HG03469 (cell line): Measurements from ENCODE around the gene MCTP2.

Source experiments
- ATAC-seq: cut with Tn5 transposase; IDR thresholded peaks from one replicate; pipeline ENCODE4 v1.9.1; 2021; ENCODE audit warnings: mild to moderate bottlenecking, moderate library complexity, moderate number of reproducible peaks; ENCODE audit not compliant: unreplicated experiment

MCTP2 gene

GRCh38 chr15:94336817-94337467 lies 105.6 kb downstream of the MCTP2 start:
- no peak for ATAC-seq

- no peak for ATAC-seq
Observed at GRCh38 chr15:94338243-94338846, 107.0 kb downstream of the MCTP2 start.

- no peak for ATAC-seq
Observed at GRCh38 chr15:94346282-94346681, 114.9 kb downstream of the MCTP2 start.

GRCh38 chr15:94348084-94348483 lies 116.7 kb downstream of the MCTP2 start:
- ATAC-seq, result no peak

- ATAC-seq, result no peak
Observed at GRCh38 chr15:94351031-94351535, 119.7 kb downstream of the MCTP2 start.

GRCh38 chr15:94352636-94353487 lies 121.5 kb downstream of the MCTP2 start:
- no peak for ATAC-seq

- no peak for ATAC-seq
Observed at GRCh38 chr15:94353488-94353820, 122.1 kb downstream of the MCTP2 start.

GRCh38 chr15:94354655-94355054 lies 123.3 kb downstream of the MCTP2 start:
- ATAC-seq, result no peak

GRCh38 chr15:94359716-94360115 lies 128.4 kb downstream of the MCTP2 start:
- ATAC-seq, result no peak

- no peak for ATAC-seq
Observed at GRCh38 chr15:94360251-94360685, 128.9 kb downstream of the MCTP2 start.

- ATAC-seq, result no peak
Observed at GRCh38 chr15:94362385-94363092, 131.2 kb downstream of the MCTP2 start.

- no peak for ATAC-seq
Observed at GRCh38 chr15:94363382-94363781, 132.0 kb downstream of the MCTP2 start.

- no peak for ATAC-seq
Observed at GRCh38 chr15:94366781-94367180, 135.4 kb downstream of the MCTP2 start.

- ATAC-seq, result no peak
Observed at GRCh38 chr15:94367726-94368535, 136.6 kb downstream of the MCTP2 start.

- ATAC-seq, result no peak
Observed at GRCh38 chr15:94370206-94370935, 139.0 kb downstream of the MCTP2 start.

- no peak for ATAC-seq
Observed at GRCh38 chr15:94370936-94371285, 139.6 kb downstream of the MCTP2 start.

GRCh38 chr15:94372821-94373220 lies 141.5 kb downstream of the MCTP2 start:
- no peak for ATAC-seq

GRCh38 chr15:94375997-94376396 lies 144.6 kb downstream of the MCTP2 start:
- no peak for ATAC-seq

GRCh38 chr15:94379986-94380385 lies 148.6 kb downstream of the MCTP2 start:
- no peak for ATAC-seq

GRCh38 chr15:94380798-94381197 lies 149.4 kb downstream of the MCTP2 start:
- no peak for ATAC-seq
